Kidney epithelial cell (primary cell): ENCODE measurements around the gene DES. TPM values are rescaled to one million over a fixed set of nuclear protein-coding genes. Genes with fewer than 3 reads are reported as not detected.

ENCODE experiments used
- DNase-seq: peaks from one replicate; pipeline ENCODE4 v3.0.0-alpha.2; 2010; ENCODE audit warnings: low read depth
- H3K27me3 ChIP-seq: 2 replicates; pipeline ENCODE4 v1.6.0; 2011; ENCODE audit warnings: low read length; ENCODE audit not compliant: control insufficient read depth, insufficient read depth
- H3K36me3 ChIP-seq: 2 replicates; pipeline ENCODE4 v1.5.1; 2011; ENCODE audit warnings: low read length; ENCODE audit not compliant: control insufficient read depth, insufficient read depth
- H3K4me3 ChIP-seq: 2 replicates; pipeline ENCODE4 v1.5.1; 2011; ENCODE audit warnings: low read depth, mild to moderate bottlenecking, control low read depth, low read length
- CTCF ChIP-seq: IDR thresholded peaks from 2 replicates; pipeline ENCODE4 v1.5.1; 2011; ENCODE audit warnings: mild to moderate bottlenecking, moderate library complexity, low read length, control low read depth, inconsistent platforms; ENCODE audit not compliant: insufficient read depth, poor library complexity, severe bottlenecking
- total RNA-seq: library from RNA; depleted of rRNA; stranded (reverse); fragments of >200 nt; gene quantifications from 2 replicates; pipeline ENCODE4 v1.2.3, GENCODE V29; 2015

DES gene
- total RNA-seq, 1 donor from 2014 or later: 0.79 TPM

DNA sequence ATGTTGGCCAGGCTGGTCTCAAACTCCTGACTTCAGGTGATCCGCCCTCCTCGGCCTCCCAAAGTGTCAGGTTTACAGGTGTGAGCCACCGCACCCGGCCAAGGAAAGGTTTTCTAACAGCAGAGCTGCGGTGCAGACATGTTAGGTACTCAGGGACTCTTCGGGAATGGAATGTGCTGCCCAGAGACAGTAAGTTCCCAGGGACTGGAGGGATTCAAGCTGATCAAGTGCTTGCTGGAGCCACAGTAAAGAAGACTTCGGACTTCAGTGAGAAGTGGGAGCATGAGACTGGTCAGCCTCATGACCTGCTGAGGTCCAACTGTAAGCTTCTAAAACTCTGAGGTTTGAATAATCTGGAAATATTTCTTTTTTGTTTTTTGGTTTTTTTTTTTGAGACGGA lies 7.8 kb upstream of the DES start:
- Histone ChIP-seq H3K36me3 (no peaks in the 10 kb centered on the region), H3K27me3 (peaks cover 9% of the 10 kb centered on the region), H3K4me3 (no peak overlapping the region)
- DNase-seq: no peak
- TF ChIP-seq CTCF: no peak

GRCh38 chr2:219414857-219415256 lies 3.3 kb upstream of the DES start:
- Histone ChIP-seq H3K36me3 (no peaks in the 10 kb centered on the region), H3K4me3 (no peak overlapping the region), H3K27me3 (peaks cover 30% of the 10 kb centered on the region)
- DNase-seq: no peak
- TF ChIP-seq CTCF: no peak

DNA sequence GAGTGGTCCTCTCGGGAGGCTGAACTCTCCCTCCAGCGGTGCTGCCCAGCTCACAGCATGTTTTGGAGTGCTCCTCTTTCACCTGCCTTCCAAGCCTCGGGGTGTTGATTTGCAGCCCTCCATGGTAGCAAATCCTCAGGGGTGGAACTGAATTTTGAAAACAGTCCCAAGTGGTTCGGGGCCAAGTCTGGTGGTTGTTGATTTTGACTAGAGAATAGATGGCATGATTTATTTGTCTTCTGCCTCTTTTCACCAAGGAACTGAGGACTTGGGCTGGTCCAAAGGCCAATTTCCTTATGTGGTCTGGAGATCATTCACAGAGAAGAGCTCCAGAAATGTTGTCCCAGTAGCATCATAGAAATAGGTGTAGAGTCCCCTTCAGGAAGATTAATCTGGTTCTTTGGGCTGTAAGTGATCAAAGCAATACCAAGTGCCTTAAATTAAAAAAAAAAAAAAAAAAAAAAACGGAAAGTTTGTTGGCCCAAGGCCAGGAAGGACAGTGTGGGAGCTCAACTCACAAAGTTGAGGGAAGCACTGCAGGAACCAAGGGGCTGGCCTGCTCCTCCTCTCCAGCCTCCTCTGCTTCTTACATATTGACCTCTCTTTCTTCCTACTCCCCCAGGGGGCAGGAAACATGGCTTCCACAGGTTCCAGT lies 2.5 kb upstream of the DES start:
- TF ChIP-seq CTCF: no peak
- DNase-seq: no peak
- no peak overlapping the region for H3K4me3 ChIP-seq
- peaks cover 36% of the 10 kb centered on the region for H3K27me3 ChIP-seq
- no peaks in the 10 kb centered on the region for H3K36me3 ChIP-seq

GRCh38 chr2:219416235-219416602 lies 2.0 kb upstream of the DES start:
- H3K27me3 ChIP-seq: peaks cover 37% of the 10 kb centered on the region
- H3K4me3 ChIP-seq: no peak overlapping the region
- no peak for TF ChIP-seq CTCF

GRCh38 chr2:219416938-219417337 lies 1.2 kb upstream of the DES start:
- peaks cover 40% of the 10 kb centered on the region for H3K27me3 ChIP-seq
- H3K4me3 ChIP-seq: no peak overlapping the region
- H3K36me3 ChIP-seq: no peaks in the 10 kb centered on the region
- TF ChIP-seq CTCF: no peak
- DNase-seq: no peak

More at GRCh38 chr2:219416235-219416602, 2.0 kb upstream of the DES start:
- no peak for DNase-seq
- H3K36me3 ChIP-seq: no peaks in the 10 kb centered on the region

GRCh38 chr2:219417374-219417773 lies 803 bp upstream of the DES start:
- Histone ChIP-seq H3K27me3 (peaks cover 40% of the 10 kb centered on the region), H3K36me3 (no peaks in the 10 kb centered on the region), H3K4me3 (no peak overlapping the region)
- no peak for TF ChIP-seq CTCF
- no peak for DNase-seq
